ENCODE measurements around the gene MS4A1.
"Not testable (repeated sequence)": the region's sequence is repeated elsewhere in the genome, so short reads cannot be mapped to it uniquely, and the experiment has no call there.

MS4A1 gene

DNA sequence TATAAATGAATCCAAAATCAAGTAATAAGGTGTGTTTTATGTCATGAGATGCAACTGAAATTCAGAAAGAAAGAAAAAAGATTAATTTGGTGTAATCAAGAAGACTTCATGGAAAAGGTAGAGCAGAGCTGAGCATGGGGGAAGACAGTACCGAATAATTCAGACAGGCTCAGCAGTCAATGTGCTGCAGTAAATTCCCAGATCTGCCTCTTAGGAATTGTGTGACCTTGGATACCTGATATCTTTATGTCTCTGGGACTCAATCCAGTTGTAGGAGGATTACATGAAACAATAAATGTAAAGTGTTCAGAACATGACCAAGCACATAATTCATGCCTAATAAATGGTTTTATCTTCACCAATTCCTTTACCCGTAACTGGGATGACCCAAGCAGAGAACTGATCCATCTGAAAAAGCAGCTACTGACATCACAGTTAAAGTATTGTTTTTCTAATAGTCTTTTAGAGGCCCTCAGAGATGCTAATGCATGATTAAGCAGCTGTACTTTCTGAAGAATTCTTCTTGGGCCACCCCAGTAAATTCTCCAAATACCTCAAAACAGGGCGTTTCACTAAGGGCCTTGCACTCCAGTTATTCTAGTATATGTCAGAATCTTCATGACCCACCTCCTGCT is 44.7 kb downstream of the MS4A1 start:
- DNase-seq (ENCODE audit: low spot score): no peak
- Histone ChIP-seq H3K4me3 (no peak overlapping the region), H3K27ac (no peak overlapping the region)
- TF ChIP-seq, protein P1, sequence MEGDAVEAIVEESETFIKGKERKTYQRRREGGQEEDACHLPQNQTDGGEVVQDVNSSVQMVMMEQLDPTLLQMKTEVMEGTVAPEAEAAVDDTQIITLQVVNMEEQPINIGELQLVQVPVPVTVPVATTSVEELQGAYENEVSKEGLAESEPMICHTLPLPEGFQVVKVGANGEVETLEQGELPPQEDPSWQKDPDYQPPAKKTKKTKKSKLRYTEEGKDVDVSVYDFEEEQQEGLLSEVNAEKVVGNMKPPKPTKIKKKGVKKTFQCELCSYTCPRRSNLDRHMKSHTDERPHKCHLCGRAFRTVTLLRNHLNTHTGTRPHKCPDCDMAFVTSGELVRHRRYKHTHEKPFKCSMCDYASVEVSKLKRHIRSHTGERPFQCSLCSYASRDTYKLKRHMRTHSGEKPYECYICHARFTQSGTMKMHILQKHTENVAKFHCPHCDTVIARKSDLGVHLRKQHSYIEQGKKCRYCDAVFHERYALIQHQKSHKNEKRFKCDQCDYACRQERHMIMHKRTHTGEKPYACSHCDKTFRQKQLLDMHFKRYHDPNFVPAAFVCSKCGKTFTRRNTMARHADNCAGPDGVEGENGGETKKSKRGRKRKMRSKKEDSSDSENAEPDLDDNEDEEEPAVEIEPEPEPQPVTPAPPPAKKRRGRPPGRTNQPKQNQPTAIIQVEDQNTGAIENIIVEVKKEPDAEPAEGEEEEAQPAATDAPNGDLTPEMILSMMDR (IDR thresholded peaks at IDR 0.05): no peak

DNA sequence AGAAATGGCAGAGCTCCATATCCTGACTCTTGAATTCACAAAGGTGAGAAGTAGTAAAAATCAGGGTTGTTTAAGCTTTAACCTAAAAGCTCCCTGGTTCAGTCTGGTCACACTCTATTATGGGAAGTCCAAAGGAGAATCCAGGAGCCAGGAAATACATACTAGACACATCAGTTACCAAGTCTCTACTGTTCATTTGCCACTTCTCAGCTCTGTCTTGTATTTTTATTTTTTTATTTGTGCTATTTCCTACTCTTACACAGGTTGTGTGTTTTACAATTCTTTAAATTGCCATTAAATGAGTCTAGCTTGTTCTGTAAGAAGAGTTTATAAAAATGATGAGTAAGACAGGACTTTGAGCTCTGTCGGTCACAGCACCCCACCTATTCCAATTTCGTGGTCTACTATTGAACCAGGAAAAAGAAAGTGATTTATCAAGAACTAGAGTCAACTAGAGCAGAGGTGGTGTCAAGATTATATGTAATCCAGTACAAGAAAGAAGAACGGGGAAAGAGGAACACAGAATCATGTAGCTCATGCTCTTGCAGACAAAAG is 46.7 kb downstream of the MS4A1 start:
- no peak for DNase-seq (ENCODE audit: low spot score)
- TF ChIP-seq, protein P1 (IDR thresholded peaks at IDR 0.05): no peak
- Histone ChIP-seq H3K27ac (no peak overlapping the region), H3K4me3 (no peak overlapping the region)

DNA sequence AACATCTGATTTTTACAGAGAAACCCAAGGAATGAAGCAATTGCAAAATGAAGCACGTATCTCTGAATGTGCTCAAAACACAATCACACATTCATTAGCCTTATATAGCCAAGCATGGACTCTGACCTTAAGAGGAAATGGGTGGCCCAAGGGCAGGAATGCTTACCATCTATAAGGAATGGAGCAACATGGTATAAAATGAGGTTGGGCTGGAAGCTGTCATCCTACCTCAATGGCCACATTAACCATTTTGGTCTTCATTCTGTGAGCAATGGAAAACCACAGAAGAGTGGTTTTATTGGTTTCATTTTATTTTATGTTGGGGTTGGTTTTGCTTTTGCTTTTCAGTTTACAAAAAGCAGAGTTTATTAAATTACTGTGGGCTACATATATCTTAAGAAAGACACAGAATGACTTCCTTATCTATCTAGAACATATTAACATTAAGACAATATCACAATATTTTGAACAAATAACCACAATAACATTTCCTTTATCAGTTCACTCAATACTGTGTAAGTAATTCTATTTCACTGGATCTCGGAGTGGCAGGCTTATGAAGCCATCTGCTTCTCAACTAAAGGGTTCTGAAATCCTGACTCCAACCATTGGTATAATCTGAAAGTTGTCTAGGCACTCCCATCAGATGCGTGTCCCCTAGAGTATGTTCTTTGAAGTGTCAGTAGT is 48.7 kb downstream of the MS4A1 start:
- no peak for DNase-seq (ENCODE audit: low spot score)
- H3K27ac ChIP-seq: no peak overlapping the region
- no peak overlapping the region for H3K4me3 ChIP-seq
- TF ChIP-seq, protein P1 (IDR thresholded peaks at IDR 0.05): no peak

DNA sequence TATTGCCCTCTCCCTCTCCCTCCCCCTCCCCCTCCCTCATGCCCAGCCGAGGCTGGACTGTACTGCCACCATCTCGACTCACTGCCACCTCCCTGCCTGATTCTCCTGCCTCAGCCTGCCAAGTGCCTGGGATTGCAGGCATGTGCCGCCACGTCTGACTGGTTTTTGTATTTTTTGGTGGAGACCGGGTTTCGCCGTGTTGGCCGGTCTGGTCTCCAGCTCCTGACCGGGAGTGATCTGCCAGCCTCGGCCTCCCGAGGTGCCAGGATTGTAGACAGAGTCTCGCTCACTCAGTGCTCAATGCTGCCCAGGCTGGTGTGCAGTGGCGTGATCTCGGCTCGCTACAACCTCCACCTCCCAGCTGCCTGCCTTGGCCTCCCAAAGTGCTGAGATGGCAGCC is 54.0 kb downstream of the MS4A1 start:
- not testable (repeated sequence) for DNase-seq (ENCODE audit: low spot score); H3K27ac ChIP-seq; H3K4me3 ChIP-seq

DNA sequence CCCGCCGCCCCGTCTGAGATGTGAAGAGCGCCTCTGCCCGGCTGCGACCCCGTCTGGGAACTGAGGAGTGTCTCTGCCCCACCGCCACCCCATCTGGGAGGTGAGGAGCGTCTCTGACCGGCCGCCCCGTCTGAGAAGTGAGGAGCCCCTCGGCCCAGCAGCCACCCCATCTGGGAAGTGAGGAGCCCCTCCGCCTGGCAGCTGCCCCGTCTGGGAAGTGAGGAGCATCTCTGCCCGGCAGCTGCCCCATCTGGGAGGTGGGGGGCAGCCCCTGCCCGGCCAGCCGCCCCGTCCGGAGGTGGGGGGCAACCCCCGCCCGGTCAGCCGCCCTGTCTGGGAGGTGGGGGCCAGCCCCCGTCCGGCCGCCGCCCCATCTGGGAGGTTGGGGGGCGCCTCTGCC is 54.6 kb downstream of the MS4A1 start:
- not testable (repeated sequence) for H3K4me3 ChIP-seq; DNase-seq (ENCODE audit: low spot score)

DNA sequence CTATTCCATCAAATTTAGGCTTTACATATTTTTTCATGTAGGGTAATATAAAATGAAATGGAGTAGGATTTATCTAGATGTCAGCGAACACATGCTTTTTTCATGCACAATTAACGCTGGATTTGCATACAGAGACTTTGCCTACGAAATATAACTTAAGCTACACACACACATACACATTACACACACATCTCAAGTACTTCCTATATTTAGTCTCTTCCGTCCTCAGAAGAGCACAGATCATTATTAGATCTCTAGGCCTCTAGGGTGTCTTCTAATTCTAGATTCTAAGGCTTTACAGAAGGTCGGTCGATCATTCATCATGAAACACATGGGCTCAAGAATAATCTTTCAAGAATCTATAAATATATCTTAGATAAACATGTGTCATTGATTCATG is 55.7 kb downstream of the MS4A1 start:
- no peak overlapping the region for H3K4me3 ChIP-seq
- no peak overlapping the region for H3K27ac ChIP-seq
- DNase-seq (ENCODE audit: low spot score): no peak
- TF ChIP-seq, protein P1 (IDR thresholded peaks at IDR 0.05): no peak

More for the DNA sequence above, 54.6 kb downstream of the MS4A1 start:
- H3K27ac ChIP-seq: not testable (repeated sequence)

DNA sequence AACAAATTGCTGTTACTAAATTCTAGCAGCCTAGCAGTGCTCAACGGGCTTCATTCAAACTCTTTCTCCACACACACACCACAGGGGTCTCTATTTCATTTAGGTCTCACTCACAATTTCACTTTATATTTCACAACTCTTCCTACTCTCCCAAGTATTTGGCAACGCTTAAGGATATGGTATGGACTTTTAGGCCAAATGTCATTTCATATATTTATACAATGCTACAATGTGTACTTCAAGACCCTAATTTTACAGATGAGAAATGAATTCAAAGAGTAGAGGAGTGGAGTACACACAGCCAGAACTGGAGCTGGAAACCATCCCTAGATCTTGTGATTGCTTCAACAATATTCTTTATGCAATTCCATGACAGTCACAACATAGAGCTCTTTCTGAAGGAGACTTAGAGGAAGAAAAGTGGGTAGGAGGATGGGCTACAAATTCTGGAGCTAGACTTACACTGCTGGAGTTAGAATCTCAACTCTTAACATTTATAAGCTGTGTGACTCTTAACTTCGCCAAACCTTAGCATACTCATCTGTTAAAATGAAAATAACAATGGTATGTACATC is 57.1 kb downstream of the MS4A1 start:
- no peak for DNase-seq (ENCODE audit: low spot score)
- H3K27ac ChIP-seq: no peak overlapping the region
- H3K4me3 ChIP-seq: no peak overlapping the region
- TF ChIP-seq, protein P1 (IDR thresholded peaks at IDR 0.05): no peak
